Activated naive CD4-positive, alpha-beta T cell treated with anti-CD3 and anti-CD28 coated beads, Interleukin-2, amount 50 U/mL, for 16 hours (primary cell): ENCODE measurements around the gene CTRB1.
"Not testable (repeated sequence)": the region's sequence is repeated elsewhere in the genome, so short reads cannot be mapped to it uniquely, and the experiment has no call there.

ENCODE experiments used
- DNase-seq: peaks from one replicate; pipeline ENCODE4 v3.0.0-alpha.2; 2020

The CTRB1 gene

GRCh38 chr16:75242436-75243078 lies 23.8 kb downstream of the CTRB1 start:
- not testable (repeated sequence) for DNase-seq

- no peak for DNase-seq
These were observed 25.0 kb downstream of the CTRB1 start for GRCh38 chr16:75243667-75244224.

GRCh38 chr16:75244225-75244809 lies 25.5 kb downstream of the CTRB1 start:
- no peak for DNase-seq

- no peak for DNase-seq
These were observed 26.3 kb downstream of the CTRB1 start for GRCh38 chr16:75244844-75245758.

- no peak for DNase-seq
These were observed 27.9 kb downstream of the CTRB1 start for GRCh38 chr16:75246504-75247205.

- no peak for DNase-seq
These were observed 28.5 kb downstream of the CTRB1 start for GRCh38 chr16:75247249-75247648.

- DNase-seq: no peak
These were observed 29.4 kb downstream of the CTRB1 start for GRCh38 chr16:75248142-75248535.

GRCh38 chr16:75248536-75249380 lies 30.0 kb downstream of the CTRB1 start:
- DNase-seq: no peak

GRCh38 chr16:75249441-75249840 lies 30.7 kb downstream of the CTRB1 start:
- DNase-seq: no peak

- DNase-seq: no peak
These were observed 31.5 kb downstream of the CTRB1 start for GRCh38 chr16:75250089-75250808.

- no peak for DNase-seq
These were observed 32.1 kb downstream of the CTRB1 start for GRCh38 chr16:75250809-75251279.

GRCh38 chr16:75251280-75252048 lies 32.7 kb downstream of the CTRB1 start, which contains the start of gene BCAR1:
Gene BCAR1, minus strand, starts transcription at chr16:75251624. Its CDS starts 142 bp downstream, at chr16:75251482.
- no peak for DNase-seq

GRCh38 chr16:75252049-75252864 lies 33.5 kb downstream of the CTRB1 start:
- no peak for DNase-seq

GRCh38 chr16:75252946-75253911 lies 34.4 kb downstream of the CTRB1 start:
- DNase-seq: no peak

- no peak for DNase-seq
These were observed 35.6 kb downstream of the CTRB1 start for GRCh38 chr16:75254359-75254837.

- no peak for DNase-seq
These were observed 37.3 kb downstream of the CTRB1 start for GRCh38 chr16:75256059-75256571.

GRCh38 chr16:75256696-75257343 lies 38.0 kb downstream of the CTRB1 start:
- DNase-seq: no peak
